Stomach smooth muscle (tissue), 2 donors: ENCODE data around the gene GINS2.

Experiments used
- H3K27ac ChIP-seq: one replicate; pipeline ENCODE4 v1.7.0; 2013; ENCODE audit warnings: mild to moderate bottlenecking, low read length, inconsistent platforms
- H3K27me3 ChIP-seq, 2 donors: one replicate each; pipeline ENCODE4 v1.7.0; 2013; ENCODE audit warnings: low read length in 2 of 2; ENCODE audit not compliant: insufficient read depth in 2 of 2, control insufficient read depth in 1 of 2
- H3K36me3 ChIP-seq, 2 donors: one replicate each; pipeline ENCODE4 v1.7.0; 2013; ENCODE audit warnings: low read length in 2 of 2; ENCODE audit not compliant: control insufficient read depth in 2 of 2, insufficient read depth in 2 of 2
- H3K4me1 ChIP-seq: one replicate; pipeline ENCODE4 v1.7.0; 2013; ENCODE audit warnings: low read length; ENCODE audit not compliant: control insufficient read depth, insufficient read depth
- H3K4me3 ChIP-seq, 2 donors: one replicate each; pipeline ENCODE4 v1.7.0; 2013; ENCODE audit warnings: low read length in 2 of 2
- H3K9ac ChIP-seq, 2 donors: one replicate each; pipeline ENCODE4 v1.7.0; 2013; ENCODE audit warnings: low read length in 2 of 2, mild to moderate bottlenecking in 1 of 2
- H3K9me3 ChIP-seq, 2 donors: one replicate each; pipeline ENCODE4 v1.7.0; 2013; ENCODE audit warnings: low read length in 2 of 2; ENCODE audit not compliant: control insufficient read depth in 2 of 2
- donor health status: healthy.
- donor health status: Pancreatic carcinoma.

Gene GINS2

GRCh38 chr16:85728879-85729278 lies 40.1 kb upstream of the GINS2 start:
- H3K9me3 ChIP-seq: no peaks in the 10 kb centered on the region
- H3K4me3 ChIP-seq: no peak overlapping the region
- no peaks in the 10 kb centered on the region for H3K4me1 ChIP-seq
- no peak overlapping the region for H3K27ac ChIP-seq
- no peak overlapping the region for H3K9ac ChIP-seq
- H3K27me3 ChIP-seq: no peaks in the 10 kb centered on the region
- H3K36me3 ChIP-seq: no peaks in the 10 kb centered on the region

GRCh38 chr16:85724936-85725335 lies 36.2 kb upstream of the GINS2 start:
- no peaks in the 10 kb centered on the region for H3K9me3 ChIP-seq

DNA sequence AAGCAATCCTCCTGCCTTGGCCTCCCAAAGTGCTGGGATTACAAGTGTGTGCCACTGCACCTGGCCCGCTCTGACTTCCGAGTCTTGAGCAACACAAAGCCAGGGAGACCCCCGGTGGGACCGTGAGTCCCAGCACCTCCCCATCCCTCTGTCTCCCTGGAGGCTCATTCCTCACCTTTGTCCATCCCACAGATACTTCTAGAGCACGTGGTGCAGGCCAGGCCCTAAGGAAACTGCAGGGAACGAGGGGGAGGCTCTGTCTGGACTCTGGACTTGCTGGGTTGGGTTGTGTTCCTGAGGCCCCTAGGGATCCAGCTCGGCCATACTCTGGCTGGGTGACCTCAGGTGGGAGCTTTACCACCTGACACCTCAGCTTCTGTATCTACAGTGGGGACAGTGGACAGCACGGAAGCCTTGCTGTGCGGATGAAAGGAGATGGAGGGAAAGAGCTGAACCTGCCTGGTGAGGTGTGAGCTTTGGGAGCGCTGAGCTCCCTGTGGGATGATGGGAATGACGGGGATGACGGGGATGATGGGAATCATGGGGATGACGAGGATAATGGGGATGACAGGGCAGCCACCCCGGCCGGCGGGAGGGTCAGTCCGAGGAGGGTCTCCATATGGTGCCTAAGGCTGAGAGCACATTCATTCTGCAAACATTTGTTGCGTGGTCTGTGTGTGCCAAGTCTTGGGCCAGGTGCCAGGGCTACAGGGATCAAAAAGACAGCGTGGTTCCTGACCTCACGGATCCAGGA lies 35.5 kb upstream of the GINS2 start:
- Histone ChIP-seq H3K4me1 (no peaks in the 10 kb centered on the region), H3K36me3 (no peaks in the 10 kb centered on the region), H3K9me3 (no peaks in the 10 kb centered on the region), H3K27ac (no peak overlapping the region), H3K27me3 (no peaks in the 10 kb centered on the region), H3K4me3 (no peak overlapping the region), H3K9ac (no peak overlapping the region)

More at GRCh38 chr16:85724936-85725335, 36.2 kb upstream of the GINS2 start:
- no peak overlapping the region for H3K4me3 ChIP-seq
- no peaks in the 10 kb centered on the region for H3K27me3 ChIP-seq
- no peak overlapping the region for H3K27ac ChIP-seq
- H3K9ac ChIP-seq: no peak overlapping the region
- H3K4me1 ChIP-seq: no peaks in the 10 kb centered on the region
- H3K36me3 ChIP-seq: no peaks in the 10 kb centered on the region

GRCh38 chr16:85722128-85722893 lies 33.6 kb upstream of the GINS2 start:
- Histone ChIP-seq H3K4me3 (no peak overlapping the region), H3K9me3 (no peaks in the 10 kb centered on the region), H3K9ac (no peak overlapping the region), H3K27me3 (peaks cover 0 to 5% of the 10 kb centered on the region in 2 donors), H3K36me3 (no peaks in the 10 kb centered on the region), H3K27ac (no peak overlapping the region), H3K4me1 (peaks cover 6% of the 10 kb centered on the region)

DNA sequence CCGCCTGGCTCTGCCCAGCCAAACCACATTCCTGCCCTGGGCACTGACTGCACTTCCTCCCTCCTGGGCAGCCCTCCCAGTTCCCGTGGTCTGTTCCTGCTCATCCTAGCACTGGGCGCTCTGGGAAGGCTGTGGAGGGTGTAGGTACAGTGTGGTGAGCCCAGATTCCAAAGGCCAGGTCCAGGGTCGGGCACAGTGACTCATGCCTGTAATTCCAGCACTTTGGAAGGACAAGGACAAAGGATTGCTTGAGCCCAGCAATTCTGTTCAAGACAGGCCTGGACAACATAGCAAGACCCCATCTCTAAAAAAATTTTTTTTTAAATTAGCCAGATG lies 31.5 kb upstream of the GINS2 start:
- Histone ChIP-seq H3K4me3 (no peak overlapping the region), H3K27me3 (peaks cover 0 to 5% of the 10 kb centered on the region in 2 donors), H3K36me3 (no peaks in the 10 kb centered on the region), H3K27ac (no peak overlapping the region), H3K9ac (no peak overlapping the region), H3K9me3 (no peaks in the 10 kb centered on the region), H3K4me1 (peaks cover 6% of the 10 kb centered on the region)

DNA sequence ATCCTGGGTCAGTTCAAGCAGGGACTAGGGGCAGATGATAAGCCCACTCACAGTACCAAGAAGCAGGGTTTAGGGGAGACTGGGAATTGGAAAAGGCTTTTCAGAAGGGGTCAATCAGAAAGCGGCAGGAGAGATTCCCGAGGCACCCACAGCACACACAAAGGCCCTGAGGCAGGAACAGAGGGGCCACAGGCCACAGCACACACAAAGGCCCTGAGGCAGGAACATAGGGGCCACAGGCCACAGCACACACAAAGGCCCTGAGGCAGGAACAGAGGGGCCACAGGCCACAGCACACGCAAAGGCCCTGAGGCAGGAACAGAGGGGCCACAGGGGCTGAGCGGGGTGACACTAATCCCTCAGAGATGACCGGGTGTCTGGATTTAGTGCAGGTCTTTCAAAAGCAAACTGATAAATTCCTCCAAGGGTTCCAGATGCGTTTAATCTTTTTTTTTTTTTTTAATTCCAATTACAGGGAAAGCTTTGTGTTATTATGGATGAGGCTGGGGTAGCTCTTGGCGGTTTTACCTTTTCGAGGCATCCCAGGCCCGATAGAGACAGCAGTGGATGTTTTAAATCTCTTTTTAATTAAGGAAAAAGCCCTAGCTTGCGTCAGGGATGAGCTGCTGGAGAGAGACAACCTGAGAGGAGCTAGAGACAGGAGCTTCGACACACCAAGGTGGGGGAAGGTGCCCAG lies 31.0 kb upstream of the GINS2 start:
- Histone ChIP-seq H3K9me3 (no peaks in the 10 kb centered on the region), H3K27ac (no peak overlapping the region), H3K4me3 (no peak overlapping the region), H3K9ac (no peak overlapping the region), H3K36me3 (no peaks in the 10 kb centered on the region), H3K4me1 (peaks cover 6% of the 10 kb centered on the region), H3K27me3 (peaks cover 0 to 5% of the 10 kb centered on the region in 2 donors)

- H3K27ac ChIP-seq: no peak overlapping the region
- H3K36me3 ChIP-seq: no peaks in the 10 kb centered on the region
- H3K9ac ChIP-seq: no peak overlapping the region
- H3K27me3 ChIP-seq: peaks cover 0 to 5% of the 10 kb centered on the region in 2 donors
- H3K9me3 ChIP-seq: no peaks in the 10 kb centered on the region
- no peak overlapping the region for H3K4me3 ChIP-seq
- peaks cover 6% of the 10 kb centered on the region for H3K4me1 ChIP-seq
Measured at GRCh38 chr16:85718682-85719081, 29.9 kb upstream of the GINS2 start.

- Histone ChIP-seq H3K27me3 (peaks cover 0 to 5% of the 10 kb centered on the region in 2 donors), H3K36me3 (no peaks in the 10 kb centered on the region), H3K9ac (no peak overlapping the region), H3K27ac (no peak overlapping the region), H3K4me1 (peaks cover 6% of the 10 kb centered on the region), H3K9me3 (no peaks in the 10 kb centered on the region), H3K4me3 (no peak overlapping the region)
Measured at GRCh38 chr16:85718153-85718477, 29.4 kb upstream of the GINS2 start.

DNA sequence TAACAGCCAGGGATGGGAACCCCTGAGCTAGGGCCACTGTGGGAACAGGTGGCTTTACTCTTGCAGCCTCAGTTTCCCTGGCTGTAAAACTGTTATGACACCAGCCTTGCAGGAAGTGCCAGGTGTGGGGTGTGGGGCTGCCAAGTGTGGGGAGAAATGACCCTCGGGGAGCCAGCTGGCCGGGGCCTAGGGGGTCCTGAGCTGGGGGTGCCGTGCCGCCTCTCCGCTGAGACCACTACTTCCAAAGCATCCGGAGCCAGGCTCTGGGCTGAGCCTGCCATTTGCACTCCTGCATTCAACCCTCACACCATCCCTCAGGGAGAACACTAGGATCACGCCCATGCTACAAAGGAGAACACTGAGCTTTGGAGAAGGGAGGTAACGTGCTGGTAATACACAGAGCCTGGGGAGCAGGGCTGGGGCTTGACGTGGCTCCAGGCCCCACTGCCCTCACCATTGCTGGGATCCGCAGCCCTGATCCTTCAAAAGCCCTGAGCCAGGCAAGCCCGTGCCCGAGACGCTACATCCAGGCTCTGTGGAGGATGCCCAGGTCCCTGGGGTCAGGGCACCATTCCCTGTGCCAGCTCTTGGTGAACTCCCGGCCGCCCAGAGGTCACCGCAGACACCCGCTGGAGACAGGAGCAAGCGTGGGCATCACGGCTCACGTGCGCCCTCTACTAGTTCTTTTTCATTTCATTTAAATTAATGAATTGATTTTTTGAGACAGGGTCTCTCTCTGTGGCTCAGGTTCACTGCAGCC lies 28.8 kb upstream of the GINS2 start:
- peaks cover 0 to 5% of the 10 kb centered on the region in 2 donors for H3K27me3 ChIP-seq
- no peak overlapping the region for H3K27ac ChIP-seq
- no peak overlapping the region for H3K9ac ChIP-seq

DNA sequence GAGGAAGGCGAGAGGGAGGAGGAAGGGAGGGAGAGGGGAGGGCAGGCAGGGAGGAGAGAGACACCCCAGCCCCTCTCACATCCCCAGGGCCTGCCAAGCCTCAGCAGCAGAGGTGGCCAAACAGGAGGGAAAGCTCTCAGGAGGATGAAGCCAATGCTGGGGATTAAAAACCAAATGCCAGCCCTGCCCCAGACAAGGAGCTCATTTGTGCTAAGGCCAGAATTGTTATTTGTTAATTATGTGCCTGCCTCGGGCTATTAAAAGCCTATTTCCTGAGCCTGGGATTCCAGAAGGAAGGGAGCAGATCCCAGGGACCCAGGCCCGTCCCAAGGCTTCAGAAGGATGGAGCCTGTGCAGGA lies 27.9 kb upstream of the GINS2 start:
- Histone ChIP-seq H3K27me3 (peaks cover 0 to 5% of the 10 kb centered on the region in 2 donors), H3K36me3 (no peaks in the 10 kb centered on the region), H3K9me3 (peaks cover 0 to 5% of the 10 kb centered on the region in 2 donors), H3K4me1 (peaks cover 6% of the 10 kb centered on the region), H3K27ac (no peak overlapping the region), H3K9ac (no peak overlapping the region), H3K4me3 (no peak overlapping the region)

More for the DNA sequence above, 28.8 kb upstream of the GINS2 start:
- Histone ChIP-seq H3K9me3 (no peaks in the 10 kb centered on the region), H3K4me1 (peaks cover 6% of the 10 kb centered on the region), H3K36me3 (no peaks in the 10 kb centered on the region), H3K4me3 (no peak overlapping the region)
